OCI-M2 (cell line): ENCODE results near the gene NFIL3.

Experiments used
- DNase-seq: peaks from one replicate; lab custom pipeline; 2025; ENCODE audit not compliant: unreplicated experiment; lab: John Stamatoyannopoulos, UW

Gene NFIL3

DNA sequence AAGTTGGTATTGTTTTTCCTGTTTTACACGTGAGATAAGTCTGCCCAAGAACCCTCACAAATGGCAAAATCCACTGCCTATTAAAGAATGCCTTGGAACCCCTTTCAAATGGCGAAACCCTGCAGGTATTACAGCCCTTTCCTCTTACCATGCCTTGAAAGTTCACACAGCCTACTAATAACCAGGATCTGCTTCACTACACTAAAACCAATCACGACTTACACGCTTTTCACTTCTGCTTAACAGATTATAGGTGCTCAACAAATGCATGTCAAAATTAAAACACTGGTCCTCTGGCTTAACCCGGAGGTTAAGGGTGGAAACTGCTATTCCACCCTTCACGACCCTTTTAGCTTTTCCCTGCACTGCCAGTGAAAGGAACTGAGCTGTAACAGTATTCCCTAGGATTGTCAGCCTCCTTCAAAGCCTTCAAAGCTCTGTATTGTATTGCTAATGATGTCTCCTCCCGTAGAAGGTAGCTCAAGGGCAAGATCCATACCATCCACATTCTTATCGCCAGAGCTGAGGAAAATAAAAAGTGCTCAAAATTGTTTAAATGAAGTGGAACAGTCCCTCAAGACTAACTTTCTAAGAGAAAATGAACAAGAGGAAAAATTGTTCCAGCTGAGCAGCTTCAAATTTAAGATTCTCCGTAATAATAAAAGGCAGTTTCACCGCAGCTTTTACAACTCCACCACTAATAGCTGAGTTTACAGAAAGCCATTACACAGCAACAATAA, 62.9 kb downstream of the NFIL3 start:
- no peak for DNase-seq

DNA sequence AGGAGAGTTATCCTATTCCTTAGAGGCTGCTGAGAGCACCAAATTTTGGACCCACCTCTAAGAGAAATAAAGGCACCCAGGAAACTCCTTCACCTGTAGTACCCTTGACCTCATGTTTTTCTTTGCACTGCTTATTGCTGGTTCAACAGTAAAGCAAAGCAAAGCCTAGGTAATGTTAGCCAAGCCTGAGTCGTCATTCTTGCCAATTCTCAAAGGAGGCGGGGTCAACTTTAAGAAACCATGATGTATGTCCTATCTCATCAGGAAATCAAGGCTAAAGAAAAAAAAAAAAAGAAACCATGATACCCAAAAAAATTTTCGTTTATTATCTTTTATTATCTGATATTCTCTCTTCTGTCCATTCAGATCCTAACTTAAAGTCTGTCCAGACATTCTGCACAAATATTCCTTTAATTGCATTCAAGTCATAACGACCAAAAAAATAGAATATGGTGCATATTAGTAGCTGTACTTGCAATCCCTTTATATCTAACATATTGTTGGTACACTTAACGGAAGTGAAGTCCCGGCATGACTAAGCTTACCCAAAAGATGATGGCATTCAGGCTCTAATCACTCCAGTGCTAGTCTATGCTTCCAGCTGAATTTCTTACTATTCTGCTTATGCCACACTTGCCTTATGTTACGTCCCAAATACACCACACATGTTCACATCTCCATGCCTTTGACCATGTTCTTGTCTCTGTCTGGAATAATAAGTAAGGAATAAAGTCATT, 63.7 kb downstream of the NFIL3 start:
- DNase-seq: no peak

DNA sequence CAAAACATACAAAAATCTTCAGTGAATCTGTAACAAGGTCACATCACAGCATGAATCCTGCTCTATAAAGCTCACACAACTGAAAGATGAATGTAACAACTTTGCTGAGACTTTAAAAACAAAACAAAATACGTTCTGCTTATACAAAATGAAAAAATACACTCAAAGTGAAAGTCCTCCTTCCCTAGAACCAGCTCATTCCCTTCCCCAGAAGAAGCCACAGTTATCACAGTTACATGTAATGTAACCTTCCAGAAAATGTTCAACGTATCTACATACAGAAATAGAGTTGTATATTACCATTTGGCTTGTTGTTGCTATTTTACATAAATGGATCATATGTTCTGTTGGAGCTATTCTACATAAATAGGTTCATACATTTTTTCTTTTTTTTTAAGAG, 64.5 kb downstream of the NFIL3 start:
- DNase-seq: no peak
